ENCODE data around the gene NTM.
"Not testable (repeated sequence)": the region's sequence is repeated elsewhere in the genome, so short reads cannot be mapped to it uniquely, and the experiment has no call there.

The NTM gene

GRCh38 chr11:131413217-131413616 is 42.8 kb downstream of the NTM start:
- H3K27ac ChIP-seq: no peak overlapping the region
- no peak overlapping the region for H3K4me3 ChIP-seq

GRCh38 chr11:131418189-131418588 is 47.8 kb downstream of the NTM start:
- no peak overlapping the region for H3K27ac ChIP-seq
- H3K4me3 ChIP-seq: no peak overlapping the region

- Histone ChIP-seq H3K27ac (peak overlapping the region in 1 of 21 experiments; percentile 38), H3K4me3 (no peak overlapping the region)
These were observed 50.8 kb downstream of the NTM start for GRCh38 chr11:131421066-131421855.

- Histone ChIP-seq H3K27ac (peak overlapping the region in 1 of 21 experiments; percentile 38), H3K4me3 (no peak overlapping the region)
These were observed 51.6 kb downstream of the NTM start for GRCh38 chr11:131422029-131422428.

GRCh38 chr11:131422496-131422895 is 52.1 kb downstream of the NTM start:
- Histone ChIP-seq H3K27ac (peak overlapping the region in 1 of 21 experiments; percentile 62), H3K4me3 (no peak overlapping the region)

- Histone ChIP-seq H3K4me3 (no peak overlapping the region), H3K27ac (peak overlapping the region in 6 of 21 experiments; percentile 3 to 62 (median 34))
These were observed 53.3 kb downstream of the NTM start for GRCh38 chr11:131423688-131424087.

GRCh38 chr11:131424257-131424876 is 54.0 kb downstream of the NTM start:
- peak overlapping the region in 1 of 21 experiments; percentile 40 for H3K27ac ChIP-seq
- not testable (repeated sequence) for H3K4me3 ChIP-seq

GRCh38 chr11:131425285-131425684 is 54.9 kb downstream of the NTM start:
- no peak overlapping the region for H3K27ac ChIP-seq
- no peak overlapping the region for H3K4me3 ChIP-seq

GRCh38 chr11:131428853-131429252 is 58.4 kb downstream of the NTM start:
- H3K27ac ChIP-seq: no peak overlapping the region
- no peak overlapping the region for H3K4me3 ChIP-seq

GRCh38 chr11:131430473-131431208 is 60.2 kb downstream of the NTM start:
- H3K4me3 ChIP-seq: no peak overlapping the region
- no peak overlapping the region for H3K27ac ChIP-seq

- Histone ChIP-seq H3K4me3 (no peak overlapping the region), H3K27ac (no peak overlapping the region)
These were observed 70.8 kb downstream of the NTM start for GRCh38 chr11:131441051-131441810.

- Histone ChIP-seq H3K27ac (no peak overlapping the region), H3K4me3 (no peak overlapping the region)
These were observed 76.3 kb downstream of the NTM start for GRCh38 chr11:131446590-131447275.

GRCh38 chr11:131447277-131447815 is 76.9 kb downstream of the NTM start:
- Histone ChIP-seq H3K4me3 (no peak overlapping the region), H3K27ac (no peak overlapping the region)

GRCh38 chr11:131447898-131448297 is 77.5 kb downstream of the NTM start:
- H3K27ac ChIP-seq: no peak overlapping the region

GRCh38 chr11:131449036-131450019 is 78.9 kb downstream of the NTM start:
- Histone ChIP-seq H3K27ac (no peak overlapping the region), H3K4me3 (no peak overlapping the region)

More at GRCh38 chr11:131447898-131448297, 77.5 kb downstream of the NTM start:
- H3K4me3 ChIP-seq: no peak overlapping the region

GRCh38 chr11:131454490-131454889 is 84.1 kb downstream of the NTM start:
- H3K4me3 ChIP-seq: no peak overlapping the region
- no peak overlapping the region for H3K27ac ChIP-seq

GRCh38 chr11:131454989-131455388 is 84.6 kb downstream of the NTM start:
- no peak overlapping the region for H3K27ac ChIP-seq
- H3K4me3 ChIP-seq: no peak overlapping the region

Data from skin epidermis (tissue), 12 donors.